Heart right ventricle (tissue), 16 donors: Measurements from ENCODE around the gene PIGN. TPM values are rescaled to one million over a fixed set of nuclear protein-coding genes. Genes with fewer than 3 reads are reported as not detected.

Source experiments
- ATAC-seq, 8 donors: fragments of 200-7000 bp; cut with Tn5 transposase; one replicate each; pipeline ENCODE4 v1.9.1; 2020; ENCODE audit warnings: mild to moderate bottlenecking in 8 of 8, moderate library complexity in 8 of 8, moderate number of reproducible peaks in 1 of 8
- DNase-seq, 2 donors: peaks; one replicate each; pipeline ENCODE4 v3.0.0-alpha.2; 2020
- H3K27ac ChIP-seq, 10 donors: fragments of 200-600 bp; sonication (generic) in 2 of 10; one replicate each; pipeline versions ENCODE4 v1.5.0 to v1.8.0; 2020 to 2022; ENCODE audit warnings: mild to moderate bottlenecking in 3 of 10
- H3K27me3 ChIP-seq, 7 donors: fragments of 200-600 bp; one replicate each; pipeline ENCODE4 v1.8.0; 2021 to 2022; ENCODE audit warnings: mild to moderate bottlenecking in 2 of 7
- H3K36me3 ChIP-seq, 9 donors: fragments of 200-600 bp; sonication (generic) in 1 of 9; one replicate each; pipeline versions ENCODE4 v1.5.0 to v1.8.0; 2020 to 2022; ENCODE audit warnings: mild to moderate bottlenecking in 2 of 9
- H3K4me1 ChIP-seq, 9 donors: fragments of 200-600 bp; sonication (generic) in 1 of 9; one replicate each; pipeline versions ENCODE4 v1.5.0 to v1.8.0; 2020 to 2022; ENCODE audit warnings: mild to moderate bottlenecking in 4 of 9
- H3K4me3 ChIP-seq, 10 donors: fragments of 200-600 bp; sonication (generic) in 2 of 10; one replicate each; pipeline versions ENCODE4 v1.5.0 to v1.8.0; 2020 to 2022; ENCODE audit warnings: mild to moderate bottlenecking in 7 of 10, moderate library complexity in 2 of 10
- H3K9me3 ChIP-seq, 11 donors: fragments of 200-600 bp in 10 of 11; sonication (generic) in 2 of 11; one replicate each; pipeline versions ENCODE4 v1.5.0 to v1.8.0; 2013 to 2022; ENCODE audit warnings: mild to moderate bottlenecking in 2 of 11, control low read depth in 1 of 11, moderate library complexity in 1 of 11
- CTCF ChIP-seq, 9 donors: fragments of 200-600 bp; sonication (generic) in 2 of 9; IDR thresholded peaks; one replicate each; pipeline versions ENCODE4 v1.5.0 to v1.8.0; 2021 to 2022; ENCODE audit warnings: antibody characterized with exemption in 9 of 9, mild to moderate bottlenecking in 5 of 9, moderate library complexity in 1 of 9
- WGBS, 2 donors: extraction: QIAGEN DNeasy Blood & Tissue Kit; methylation state at CpG; one replicate each; pipeline ENCODE4 v1.1.7; 2013; ENCODE audit warnings: inconsistent platforms in 1 of 2; 5-methylcytosine and 5-hydroxymethylcytosine counted together
- intact Hi-C, 10 donors: fragments of 100-400 bp; cut with DNase I; formaldehyde crosslinking; loops; one replicate each; pipeline versions ENCODE4 v1.11.1 to v1.14.2; 2022
- polyA plus RNA-seq, 2 donors: library from polyadenylated mRNA; stranded (reverse); fragments of 200-250 nt; gene quantifications; one replicate each; pipeline ENCODE4 v1.2.3, GENCODE V29; 2013
- total RNA-seq, 10 donors: library from RNA; stranded (reverse); fragmentation: NEBNext Ultra II Directional in 3 of 10; extraction: Animal tissue kit (Norgen Biotek cat#: 25700) in 3 of 10; gene quantifications; one replicate each; pipeline versions ENCODE4 v1.2.1 to v1.2.4, GENCODE V29; 2021 to 2023
- donor health status: Arrhythmogenic right ventricular cardiomyopathy.
- donor health status: ischemic (EF 13 %, LVEDD 7.1; RV severe dilation, severe dysfunction).
- donor health status: healthy with polysubstance abuse.
- donor health status: DM: no; HTN: yes; CAD: no.
- donor health status: DM: no; HTN: no; CAD: no.
- donor health status: ischemic (EF 25% LVEDD 6.9; RV normal size, moderate dysfunction).
- donor health status: ischemic (EF 25% LVEDD 5.7; RV mildly dilated, moderate dysfunction).
- donor health status: healthy.
- donor health status: DM: yes; HTN: yes; CAD: no.
- donor health status: Ischemic cardiomyopathy.
- donor health status: ischemic (EF 35%, LVEDD 5.7; RV mildly dilated, moderate dysfunction).
- donor health status: nonischemic (EF 11% LVEDD 7.7; RV severe dilation, severe dysfunction).
- donor health status: DM: yes; HTN: yes; CAD: no.
- donor health status: PGD.
- donor health status: ischemic (EF 29% LVEDD 5.4; RV normal size, mild dysfunction).
- donor health status: nonischemic (EF 23%, LVEDD 6.1; RV moderate dilation, normal function).

PIGN gene
- total and polyA plus RNA-seq, 12 donors: 4.4 to 31.6 (median 19.7) TPM

- Histone ChIP-seq H3K27me3 (no peaks in the 10 kb centered on the region), H3K4me3 (no peak overlapping the region), H3K36me3 (no peaks in the 10 kb centered on the region), H3K4me1 (peaks cover 0 to 25% (median 11%) of the 10 kb centered on the region in 9 donors), H3K27ac (peak overlapping the region; percentile 7 to 66 (median 50)), H3K9me3 (peaks cover 0 to 10% (median 0%) of the 10 kb centered on the region in 11 donors)
- intact Hi-C loops: loop anchor here in 1 of 10 donors (5.0 kb wide), 1 partner anchor 56 kb away; no protein-coding TSS in a partner anchor
- peak; percentile 58 to 62 for DNase-seq
- 65 to 71% methylated on average over 9 of the region's 9 CpGs for WGBS, 2 donors
- peak; percentile 85 to 97 (median 92) for ATAC-seq
- TF ChIP-seq CTCF (IDR thresholded peaks at IDR 0.05): no peak
Observed at GRCh38 chr18:62018034-62018758, 168.7 kb downstream of the PIGN start.

GRCh38 chr18:62017618-62018017 lies 169.2 kb downstream of the PIGN start:
- peaks cover 0 to 10% (median 0%) of the 10 kb centered on the region in 11 donors for H3K9me3 ChIP-seq
- no peak for TF ChIP-seq CTCF (IDR thresholded peaks at IDR 0.05)
- DNase-seq: no peak
- no peaks in the 10 kb centered on the region for H3K36me3 ChIP-seq
- intact Hi-C loops: loop anchor here in 1 of 10 donors (5.0 kb wide), 1 partner anchor 55 kb away; no protein-coding TSS in a partner anchor
- H3K4me1 ChIP-seq: peaks cover 0 to 25% (median 11%) of the 10 kb centered on the region in 9 donors
- no peak overlapping the region for H3K4me3 ChIP-seq
- ATAC-seq: peak; percentile 21 to 94 (median 52)
- peak overlapping the region; percentile 7 to 66 (median 50) for H3K27ac ChIP-seq
- no peaks in the 10 kb centered on the region for H3K27me3 ChIP-seq
- 34 to 38% methylated on average over 6 of the region's 6 CpGs for WGBS, 2 donors

- DNase-seq (no peak), ATAC-seq (no peak)
- no peaks in the 10 kb centered on the region for H3K36me3 ChIP-seq
- 87 to 89% methylated on average over 6 of the region's 6 CpGs for WGBS, 2 donors
- peaks cover 0 to 10% (median 0%) of the 10 kb centered on the region in 11 donors for H3K9me3 ChIP-seq
- H3K27me3 ChIP-seq: no peaks in the 10 kb centered on the region
- no peak overlapping the region for H3K27ac ChIP-seq
- H3K4me1 ChIP-seq: peaks cover 0 to under 1% (median 0%) of the 10 kb centered on the region in 9 donors
- no peak overlapping the region for H3K4me3 ChIP-seq
- intact Hi-C loops: no loop called here
- no peak for TF ChIP-seq CTCF (IDR thresholded peaks at IDR 0.05)
Observed at GRCh38 chr18:62011416-62011815, 175.4 kb downstream of the PIGN start.

GRCh38 chr18:62009521-62009920 lies 177.3 kb downstream of the PIGN start:
- H3K4me3 ChIP-seq: no peak overlapping the region
- peaks cover 0 to 23% (median 0%) of the 10 kb centered on the region in 11 donors for H3K9me3 ChIP-seq
- H3K36me3 ChIP-seq: no peaks in the 10 kb centered on the region
- TF ChIP-seq CTCF (IDR thresholded peaks at IDR 0.05): no peak
- 54 to 72% methylated on average over 3 of the region's 3 CpGs for WGBS, 2 donors
- H3K27me3 ChIP-seq: no peaks in the 10 kb centered on the region
- intact Hi-C loops: no loop called here
- no peak overlapping the region for H3K27ac ChIP-seq
- H3K4me1 ChIP-seq: no peaks in the 10 kb centered on the region
- DNase-seq (no peak), ATAC-seq (no peak)
